ENCODE results near the gene RWDD3.

- TF ChIP-seq CTCF (IDR thresholded peaks at IDR 0.05): no peak
- no peak for TF ChIP-seq REST (IDR thresholded peaks at IDR 0.05; ENCODE audit: insufficient read depth in 1 of 2, low read depth in 2 of 2, low read length in 1 of 2)
- TF ChIP-seq POLR2AphosphoS5 (IDR thresholded peaks at IDR 0.05; ENCODE audit: low read depth, low read length): no peak
Measured at GRCh38 chr1:95195046-95195445, 39.0 kb upstream of the RWDD3 start.
